ENCODE data around the gene FOXO3B. TPM values are rescaled to one million over a fixed set of nuclear protein-coding genes. Genes with fewer than 3 reads are reported as not detected.
"Not testable (repeated sequence)": the region's sequence is repeated elsewhere in the genome, so short reads cannot be mapped to it uniquely, and the experiment has no call there.

The FOXO3B gene
- total RNA-seq, 2 experiments from 2014 or later, result 4.4 to 5.8 TPM

DNA sequence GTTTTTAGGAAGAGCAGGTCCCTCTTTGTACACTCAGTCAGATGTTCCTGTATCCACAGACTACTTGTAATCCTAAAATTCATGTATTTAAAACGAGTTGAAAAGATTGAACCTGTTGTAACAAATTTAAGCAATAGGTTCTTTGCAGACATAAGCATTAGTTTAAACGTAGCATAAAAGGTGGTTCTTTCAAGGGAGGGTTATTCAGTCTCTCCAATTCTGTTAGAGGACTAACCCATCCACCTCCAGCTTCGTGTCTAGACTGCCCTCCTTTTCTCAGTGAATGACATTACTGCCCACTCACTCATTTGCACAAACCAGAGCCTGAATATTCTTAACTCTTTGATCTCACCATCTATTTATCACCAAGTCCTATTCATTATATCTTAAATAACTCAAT lies 554 bp upstream of the FOXO3B start:
- peak overlapping the region; percentile 89 for H3K4me3 Mint-ChIP-seq
- ATAC-seq; H3K27me3 Mint-ChIP-seq (ENCODE audit: low read depth); DNase-seq; CTCF ChIA-PET; POLR2A ChIA-PET; H3K9me3 Mint-ChIP-seq (ENCODE audit: insufficient read depth): not testable (repeated sequence)
- H3K36me3 Mint-ChIP-seq (ENCODE audit: low read depth), result peaks cover 14% of the 10 kb centered on the region
- H3K27ac Mint-ChIP-seq, result peak overlapping the region; percentile 88
- peaks cover 10% of the 10 kb centered on the region for H3K4me1 Mint-ChIP-seq (ENCODE audit: low read depth)

DNA sequence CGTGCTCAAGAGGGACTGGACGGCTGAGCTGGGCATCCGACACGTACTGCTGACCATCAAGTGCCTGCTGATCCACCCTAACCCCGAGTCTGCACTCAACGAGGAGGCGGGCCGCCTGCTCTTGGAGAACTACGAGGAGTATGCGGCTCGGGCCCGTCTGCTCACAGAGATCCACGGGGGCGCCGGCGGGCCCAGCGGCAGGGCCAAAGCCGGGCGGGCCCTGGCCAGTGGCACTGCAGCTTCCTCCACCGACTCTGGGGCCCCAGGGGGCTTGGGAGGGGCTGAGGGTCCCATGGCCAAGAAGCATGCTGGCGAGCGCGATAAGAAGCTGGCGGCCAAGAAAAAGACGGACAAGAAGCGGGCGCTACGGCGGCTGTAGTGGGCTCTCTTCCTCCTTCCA lies 4.7 kb downstream of the FOXO3B start:
- DNase-seq; H3K9me3 Mint-ChIP-seq (ENCODE audit: insufficient read depth); H3K4me3 Mint-ChIP-seq; H3K27me3 Mint-ChIP-seq (ENCODE audit: low read depth); H3K4me1 Mint-ChIP-seq (ENCODE audit: low read depth); ATAC-seq; CTCF ChIA-PET; POLR2A ChIA-PET; H3K27ac Mint-ChIP-seq: not testable (repeated sequence)
- peaks cover 40% of the 10 kb centered on the region for H3K36me3 Mint-ChIP-seq (ENCODE audit: low read depth)

DNA sequence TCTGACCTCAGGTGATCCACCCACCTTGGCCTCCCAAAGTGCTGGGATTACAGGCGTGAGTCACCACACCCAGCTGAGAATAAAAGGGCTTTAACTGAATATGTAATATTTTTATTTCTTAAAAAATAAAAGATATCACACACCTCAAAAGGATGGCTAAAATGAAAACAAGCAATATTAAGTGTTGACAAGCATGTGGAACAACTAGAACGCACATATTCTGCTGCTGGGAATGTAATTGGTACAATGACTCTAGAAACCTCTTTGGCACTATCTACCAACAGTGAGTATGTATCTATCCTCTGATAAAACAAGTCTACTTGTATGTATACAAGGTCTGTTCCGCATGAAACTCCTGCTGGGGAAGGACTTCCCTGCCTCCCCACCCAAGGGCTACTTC lies 5.2 kb downstream of the FOXO3B start:
- H3K27me3 Mint-ChIP-seq (ENCODE audit: low read depth); H3K4me3 Mint-ChIP-seq; H3K4me1 Mint-ChIP-seq (ENCODE audit: low read depth); ATAC-seq; DNase-seq; H3K27ac Mint-ChIP-seq; H3K9me3 Mint-ChIP-seq (ENCODE audit: insufficient read depth); CTCF ChIA-PET; POLR2A ChIA-PET: not testable (repeated sequence)
- H3K36me3 Mint-ChIP-seq (ENCODE audit: low read depth), result peaks cover 43% of the 10 kb centered on the region

DNA sequence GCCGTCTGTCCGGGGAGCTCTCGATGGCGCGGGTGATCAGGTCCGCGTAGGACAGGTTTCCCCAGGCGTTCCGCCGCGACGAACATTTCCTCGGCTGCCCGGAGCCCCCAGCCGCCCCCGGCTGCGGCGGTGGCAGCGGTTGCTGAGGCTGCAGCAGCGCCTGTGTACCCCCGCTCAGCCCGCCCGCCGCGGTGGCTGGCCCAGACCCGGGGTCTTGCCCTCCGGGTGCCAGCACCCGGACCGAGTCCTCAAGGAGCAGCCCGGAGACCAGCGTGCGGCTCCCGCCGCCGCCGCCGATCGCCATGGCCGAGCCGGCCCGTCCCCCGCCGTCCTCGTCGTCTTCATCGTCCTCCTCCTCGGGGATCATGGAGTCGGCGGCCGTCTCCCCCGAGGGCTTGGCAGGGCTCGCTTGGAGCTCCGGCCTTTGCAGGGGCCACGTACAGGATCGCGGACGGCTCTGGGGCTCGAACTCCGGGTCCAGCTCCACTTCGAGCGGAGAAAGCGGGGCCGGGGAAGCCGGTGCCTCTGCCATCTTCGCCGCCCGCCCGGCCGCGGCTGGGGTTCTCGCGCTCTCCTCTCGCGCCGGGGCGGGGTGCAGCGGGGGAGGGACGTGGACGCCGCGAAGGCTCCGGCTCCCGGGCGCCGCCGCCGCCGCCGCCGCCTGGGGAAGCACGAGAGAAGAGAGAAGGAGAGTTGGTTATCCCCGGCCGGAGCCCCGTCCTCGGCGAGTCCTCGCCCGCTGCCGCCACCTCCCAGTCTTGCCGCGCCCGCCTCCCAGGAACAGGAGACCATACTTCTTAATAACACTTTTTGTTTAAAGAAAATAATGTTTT lies 9.5 kb downstream of the FOXO3B start:
- H3K4me1 Mint-ChIP-seq (ENCODE audit: low read depth); H3K27me3 Mint-ChIP-seq (ENCODE audit: low read depth); H3K4me3 Mint-ChIP-seq; POLR2A ChIA-PET; DNase-seq; ATAC-seq; CTCF ChIA-PET; H3K27ac Mint-ChIP-seq: not testable (repeated sequence)
- peaks cover 16% of the 10 kb centered on the region for H3K9me3 Mint-ChIP-seq (ENCODE audit: insufficient read depth)
- H3K36me3 Mint-ChIP-seq (ENCODE audit: low read depth), result peaks cover 61% of the 10 kb centered on the region

DNA sequence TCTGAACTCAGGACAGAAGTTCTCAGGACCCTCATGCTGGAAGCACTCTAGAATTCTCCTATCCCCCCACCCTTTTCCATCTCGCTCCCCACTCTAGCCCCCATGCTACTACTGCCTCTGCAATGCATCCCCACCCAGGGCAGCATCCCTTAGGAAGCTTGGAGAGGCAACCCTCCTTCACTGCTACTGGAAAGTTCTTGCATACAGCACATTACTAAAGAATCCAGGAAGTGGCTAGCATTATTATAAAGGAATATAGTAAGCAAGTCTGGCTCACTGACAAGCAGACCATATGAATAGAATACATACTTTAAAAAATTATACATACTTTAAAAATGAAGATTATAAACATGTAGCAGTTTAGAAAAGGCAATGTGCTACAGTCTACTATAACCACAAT lies 13.5 kb downstream of the FOXO3B start:
- peaks cover 30% of the 10 kb centered on the region for H3K9me3 Mint-ChIP-seq (ENCODE audit: insufficient read depth)
- ATAC-seq; H3K4me1 Mint-ChIP-seq (ENCODE audit: low read depth); DNase-seq; H3K27ac Mint-ChIP-seq; CTCF ChIA-PET; H3K27me3 Mint-ChIP-seq (ENCODE audit: low read depth); POLR2A ChIA-PET; H3K4me3 Mint-ChIP-seq: not testable (repeated sequence)
- peaks cover 42% of the 10 kb centered on the region for H3K36me3 Mint-ChIP-seq (ENCODE audit: low read depth)

DNA sequence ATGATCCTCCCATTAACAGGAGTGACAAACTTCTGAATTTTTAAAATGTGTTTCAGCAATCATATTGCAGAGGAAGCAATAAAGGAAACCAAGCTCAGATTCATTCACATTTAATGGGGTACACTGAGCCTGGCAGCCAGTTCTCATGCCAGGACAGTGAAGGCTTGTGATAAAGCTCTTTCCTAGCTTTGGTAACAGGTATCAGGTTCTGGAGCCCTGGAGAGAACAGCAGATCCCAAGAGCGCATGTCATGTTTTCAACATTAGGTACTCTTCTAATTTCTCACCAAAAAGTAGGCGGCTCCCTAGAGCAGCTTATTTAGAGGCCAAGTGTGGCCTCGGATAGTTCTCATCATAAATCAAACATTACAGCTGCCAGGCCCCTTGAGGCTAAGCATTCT lies 14.6 kb downstream of the FOXO3B start:
- ATAC-seq; H3K4me3 Mint-ChIP-seq; H3K27ac Mint-ChIP-seq; H3K4me1 Mint-ChIP-seq (ENCODE audit: low read depth); CTCF ChIA-PET; POLR2A ChIA-PET; H3K27me3 Mint-ChIP-seq (ENCODE audit: low read depth); DNase-seq: not testable (repeated sequence)
- Mint-ChIP-seq H3K9me3 (ENCODE audit: insufficient read depth) (peaks cover 36% of the 10 kb centered on the region), H3K36me3 (ENCODE audit: low read depth) (peaks cover 40% of the 10 kb centered on the region)

DNA sequence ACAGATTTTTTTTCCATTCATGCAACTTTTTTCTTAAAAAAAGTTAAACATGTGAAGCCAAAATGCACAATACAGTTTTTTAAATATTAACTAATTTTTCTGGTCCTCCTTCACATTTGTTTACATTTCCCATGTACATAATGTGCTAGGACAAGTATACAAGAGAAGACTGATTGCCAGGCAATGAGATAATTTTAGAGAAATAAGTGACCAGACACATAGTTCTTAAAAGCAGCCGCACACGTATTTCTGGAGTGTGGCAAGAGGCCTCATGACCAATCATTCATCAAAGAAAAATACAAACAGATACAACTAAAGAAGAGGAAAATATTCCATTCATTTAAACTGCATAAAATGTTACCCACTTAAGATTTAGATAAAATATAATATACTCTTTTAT lies 15.8 kb downstream of the FOXO3B start:
- not testable (repeated sequence) for H3K27ac Mint-ChIP-seq

DNA sequence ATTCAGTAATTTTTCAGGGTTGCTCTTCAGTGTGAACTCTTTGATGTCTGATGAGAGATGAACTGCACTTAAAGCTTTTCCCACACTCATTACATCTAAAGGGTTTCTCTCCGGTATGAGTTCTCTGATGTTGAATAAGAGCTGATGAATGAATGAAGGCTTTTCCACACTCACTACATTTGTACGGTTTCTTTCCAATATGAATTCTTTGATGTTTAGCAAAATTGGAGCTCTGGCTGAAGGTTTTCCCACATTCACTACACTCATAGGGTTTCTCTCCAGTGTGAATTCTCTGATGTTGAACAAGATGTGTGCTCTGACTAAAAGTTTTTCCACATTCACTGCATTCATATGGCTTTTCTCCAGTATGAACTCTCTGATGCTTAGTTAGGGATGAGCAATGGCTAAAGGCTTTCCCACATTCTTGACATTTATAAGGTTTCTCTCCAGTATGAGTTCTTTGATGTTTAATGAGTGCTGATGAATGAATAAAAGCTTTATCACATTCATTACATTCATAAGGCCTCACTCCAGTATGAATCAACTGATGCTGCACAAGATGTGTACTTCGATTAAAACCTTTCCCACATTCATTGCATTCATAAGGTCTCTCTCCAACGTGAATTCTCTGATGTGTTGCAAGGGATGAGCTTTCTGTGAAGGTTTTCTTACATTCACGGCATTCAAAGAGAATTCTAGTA lies 20.0 kb downstream of the FOXO3B start:
- DNase-seq; POLR2A ChIA-PET; H3K4me1 Mint-ChIP-seq (ENCODE audit: low read depth); H3K36me3 Mint-ChIP-seq (ENCODE audit: low read depth); ATAC-seq; H3K27ac Mint-ChIP-seq; CTCF ChIA-PET; H3K4me3 Mint-ChIP-seq; H3K27me3 Mint-ChIP-seq (ENCODE audit: low read depth): not testable (repeated sequence)
- peaks cover 27% of the 10 kb centered on the region for H3K9me3 Mint-ChIP-seq (ENCODE audit: insufficient read depth)

More for the DNA sequence above, 15.8 kb downstream of the FOXO3B start:
- Mint-ChIP-seq H3K9me3 (ENCODE audit: insufficient read depth) (peaks cover 38% of the 10 kb centered on the region), H3K36me3 (ENCODE audit: low read depth) (peaks cover 31% of the 10 kb centered on the region)
- H3K4me3 Mint-ChIP-seq; DNase-seq; ATAC-seq; CTCF ChIA-PET; H3K27me3 Mint-ChIP-seq (ENCODE audit: low read depth); H3K4me1 Mint-ChIP-seq (ENCODE audit: low read depth): not testable (repeated sequence)
- POLR2A ChIA-PET, result interaction anchor here (0.6 kb wide), 1 partner anchor 1423 kb away, joined by 3 read pairs; no protein-coding TSS in a partner anchor

DNA sequence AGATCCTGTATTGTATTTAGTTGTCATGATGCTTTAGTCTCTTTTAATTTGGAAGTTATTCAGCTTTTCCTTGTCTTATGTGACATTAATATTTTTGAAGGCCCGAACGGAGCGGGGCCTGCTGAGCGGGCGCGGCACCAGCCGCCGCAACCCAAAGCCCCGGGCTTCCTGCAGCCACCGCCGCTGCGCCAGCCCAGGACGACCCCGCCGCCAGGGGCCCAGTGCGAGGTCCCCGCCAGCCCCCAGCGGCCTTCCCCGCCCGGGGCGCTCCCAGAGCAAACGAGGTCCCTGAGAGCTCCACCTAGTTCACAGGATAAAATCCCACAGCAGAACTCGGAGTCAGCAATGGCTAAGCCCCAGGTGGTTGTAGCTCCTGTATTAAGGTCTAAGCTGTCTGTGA lies 32.0 kb downstream of the FOXO3B start:
- H3K4me3 Mint-ChIP-seq; CTCF ChIA-PET; H3K36me3 Mint-ChIP-seq (ENCODE audit: low read depth); H3K4me1 Mint-ChIP-seq (ENCODE audit: low read depth); H3K27me3 Mint-ChIP-seq (ENCODE audit: low read depth); H3K27ac Mint-ChIP-seq; POLR2A ChIA-PET; H3K9me3 Mint-ChIP-seq (ENCODE audit: insufficient read depth); DNase-seq: not testable (repeated sequence)
- peak; percentile 65 for ATAC-seq

DNA sequence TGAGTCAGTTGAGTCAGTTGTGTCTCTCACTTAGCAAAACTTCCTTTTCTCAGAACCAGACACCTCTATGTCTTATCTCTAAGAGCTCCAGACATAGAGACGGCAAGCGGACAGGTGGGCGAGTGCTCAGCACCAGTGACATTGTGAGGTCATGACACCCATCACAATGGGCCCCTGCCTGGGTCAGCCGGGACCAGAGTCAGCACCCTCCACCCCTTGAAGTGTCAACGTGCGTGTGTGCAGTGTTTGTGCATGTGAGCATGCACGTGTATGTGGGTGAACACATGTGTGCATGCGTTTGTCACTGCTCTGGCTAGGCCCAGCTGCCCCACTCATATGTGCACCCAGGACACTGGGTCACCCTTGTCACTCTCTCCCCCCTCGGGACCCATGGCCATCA lies 37.8 kb downstream of the FOXO3B start, which contains the start of gene TBC1D28:
TSS of gene TBC1D28 (minus strand) at position 101 of the 400 bp plus-strand sequence. CDS start 3,039 bp downstream, outside the sequence.
- H3K4me1 Mint-ChIP-seq (ENCODE audit: low read depth); H3K27ac Mint-ChIP-seq; ATAC-seq; H3K4me3 Mint-ChIP-seq; H3K9me3 Mint-ChIP-seq (ENCODE audit: insufficient read depth); DNase-seq; H3K27me3 Mint-ChIP-seq (ENCODE audit: low read depth); H3K36me3 Mint-ChIP-seq (ENCODE audit: low read depth); CTCF ChIA-PET; POLR2A ChIA-PET: not testable (repeated sequence)

DNA sequence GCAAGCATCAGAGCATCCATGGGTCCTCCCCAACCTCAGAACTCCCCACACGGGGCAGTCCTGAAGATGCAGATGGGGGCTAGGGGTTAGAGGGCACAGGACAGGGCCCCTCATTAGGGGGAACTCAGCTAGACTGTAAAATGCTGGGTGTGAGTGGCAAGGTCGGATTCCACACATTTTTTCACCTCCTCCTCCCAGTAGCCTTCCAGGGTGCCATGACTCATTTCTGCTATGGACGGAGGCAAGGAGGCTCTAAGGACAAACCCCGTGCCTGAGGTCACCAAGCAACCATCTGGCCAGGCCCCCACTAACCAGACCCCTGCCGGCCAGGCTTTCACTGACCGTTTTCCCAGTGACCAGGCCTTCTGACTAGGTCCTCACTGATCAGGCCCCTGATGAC lies 39.0 kb downstream of the FOXO3B start:
- H3K36me3 Mint-ChIP-seq (ENCODE audit: low read depth); ATAC-seq; H3K9me3 Mint-ChIP-seq (ENCODE audit: insufficient read depth); DNase-seq; H3K4me3 Mint-ChIP-seq; H3K27me3 Mint-ChIP-seq (ENCODE audit: low read depth); POLR2A ChIA-PET; H3K4me1 Mint-ChIP-seq (ENCODE audit: low read depth); H3K27ac Mint-ChIP-seq; CTCF ChIA-PET: not testable (repeated sequence)

DNA sequence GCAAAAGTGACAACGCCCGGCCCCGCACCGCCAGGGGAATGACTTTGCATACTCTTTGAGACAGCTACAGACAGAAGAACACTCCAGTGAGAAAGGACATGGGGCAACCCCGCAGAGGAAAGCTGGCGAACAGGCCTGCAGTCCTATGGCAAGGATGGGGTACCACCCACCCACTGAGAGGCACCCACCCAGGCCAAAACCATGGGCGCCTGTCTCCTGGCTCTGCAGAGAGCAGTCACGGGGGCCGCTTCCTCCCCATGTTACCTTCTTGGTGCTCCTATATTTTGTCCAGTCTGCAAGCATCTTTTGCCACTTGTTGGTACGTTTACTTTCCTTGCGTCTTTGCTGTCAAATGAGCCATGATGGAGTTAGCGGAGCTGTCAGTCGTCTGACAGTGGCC lies 43.8 kb downstream of the FOXO3B start:
- CTCF ChIA-PET; DNase-seq; ATAC-seq; H3K4me1 Mint-ChIP-seq (ENCODE audit: low read depth); H3K9me3 Mint-ChIP-seq (ENCODE audit: insufficient read depth); POLR2A ChIA-PET; H3K27ac Mint-ChIP-seq; H3K4me3 Mint-ChIP-seq; H3K36me3 Mint-ChIP-seq (ENCODE audit: low read depth): not testable (repeated sequence)
- peaks cover 13% of the 10 kb centered on the region for H3K27me3 Mint-ChIP-seq (ENCODE audit: low read depth)
